ENCODE results near the gene THSD4. TPM values are rescaled to one million over a fixed set of nuclear protein-coding genes. Genes with fewer than 3 reads are reported as not detected.
"Not testable (repeated sequence)": the region's sequence is repeated elsewhere in the genome, so short reads cannot be mapped to it uniquely, and the experiment has no call there.

Gene THSD4
- polyA plus RNA-seq, 4 donors, result 27.2 to 96.3 (median 39.5) TPM

DNA sequence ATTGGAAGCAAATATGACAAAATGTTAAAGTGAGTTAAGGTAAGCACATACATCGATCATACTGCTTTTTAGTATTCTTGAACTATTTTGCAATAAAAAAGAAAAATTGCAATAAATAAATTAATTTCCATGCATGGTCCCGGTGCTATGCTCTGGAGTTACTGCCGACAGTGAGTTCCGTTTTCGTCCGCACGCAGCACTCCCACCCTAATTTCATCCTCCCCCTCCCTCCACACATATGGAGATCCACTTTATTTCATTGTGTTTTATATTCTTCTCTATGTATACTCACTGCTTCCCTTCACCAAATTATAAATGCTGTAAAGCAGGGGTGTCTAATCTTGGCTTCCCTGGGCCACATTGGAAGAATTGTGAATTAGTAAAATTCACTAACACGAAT is 247.3 kb downstream of the THSD4 start:
- DNase-seq (ENCODE audit: low read depth in 4 of 4, low spot score in 3 of 4), result no peak

- no peak for DNase-seq (ENCODE audit: low read depth in 4 of 4, low spot score in 3 of 4)
Observed at GRCh38 chr15:71362987-71363968, 248.0 kb downstream of the THSD4 start.

- no peak for DNase-seq (ENCODE audit: low read depth in 4 of 4, low spot score in 3 of 4)
Observed at GRCh38 chr15:71364117-71364584, 248.9 kb downstream of the THSD4 start.

DNA sequence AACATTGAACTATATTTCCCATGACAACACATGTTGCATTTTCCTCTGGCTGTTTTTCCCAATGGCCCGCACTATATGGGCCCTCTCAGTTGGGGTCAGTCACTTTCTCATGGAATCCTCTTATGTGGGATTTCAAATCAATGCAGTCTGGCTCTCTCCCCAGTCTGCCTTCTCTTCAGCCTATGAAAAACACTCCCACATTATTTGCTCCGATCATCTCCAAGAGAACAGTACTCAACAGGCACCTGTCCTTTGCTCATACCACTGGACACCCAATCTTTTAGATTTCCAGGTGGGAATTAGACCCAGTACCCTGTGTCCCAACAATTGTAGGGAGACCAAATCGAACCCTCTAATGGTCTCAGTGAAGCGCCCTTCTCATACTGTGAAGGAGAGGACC is 251.3 kb downstream of the THSD4 start:
- DNase-seq (ENCODE audit: low read depth in 4 of 4, low spot score in 3 of 4), result no peak

DNA sequence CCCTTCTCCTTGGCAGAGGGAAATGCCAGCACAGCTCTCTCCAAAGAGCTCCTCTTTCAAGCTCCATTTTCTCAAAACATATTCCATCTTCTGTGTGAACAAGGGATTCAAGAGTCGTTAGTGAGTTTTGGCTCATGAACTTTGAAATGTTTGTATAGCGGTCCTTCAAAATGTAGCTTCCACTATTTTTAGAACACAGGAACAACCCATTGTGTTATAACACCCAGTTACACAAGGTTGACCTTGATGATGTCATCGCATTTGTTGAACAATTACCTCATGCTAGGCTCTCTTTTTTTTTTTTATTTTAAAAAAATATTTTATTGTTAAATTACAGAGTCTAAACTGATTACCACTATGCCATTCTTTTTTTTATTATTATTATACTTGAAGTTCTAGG is 251.7 kb downstream of the THSD4 start:
- no peak for DNase-seq (ENCODE audit: low read depth in 4 of 4, low spot score in 3 of 4)

DNA sequence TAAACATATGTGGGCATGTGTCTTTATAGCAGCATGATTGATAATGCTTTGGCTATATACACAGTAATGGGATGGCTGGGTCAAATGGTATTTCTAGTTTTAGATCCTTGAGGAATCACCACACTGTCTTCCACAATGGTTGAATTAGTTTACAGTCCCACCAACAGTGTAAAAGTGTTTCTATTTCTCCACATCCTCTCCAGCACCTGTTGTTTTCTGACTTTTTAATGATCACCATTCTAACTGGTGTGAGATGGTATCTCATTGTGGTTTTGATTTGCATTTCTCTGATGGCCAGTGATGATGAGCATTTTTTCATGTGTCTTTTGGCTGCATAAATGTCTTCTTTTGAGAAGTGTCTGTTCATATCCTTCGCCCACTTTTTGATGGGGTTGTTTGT is 252.5 kb downstream of the THSD4 start:
- not testable (repeated sequence) for DNase-seq (ENCODE audit: low read depth in 4 of 4, low spot score in 3 of 4)

DNA sequence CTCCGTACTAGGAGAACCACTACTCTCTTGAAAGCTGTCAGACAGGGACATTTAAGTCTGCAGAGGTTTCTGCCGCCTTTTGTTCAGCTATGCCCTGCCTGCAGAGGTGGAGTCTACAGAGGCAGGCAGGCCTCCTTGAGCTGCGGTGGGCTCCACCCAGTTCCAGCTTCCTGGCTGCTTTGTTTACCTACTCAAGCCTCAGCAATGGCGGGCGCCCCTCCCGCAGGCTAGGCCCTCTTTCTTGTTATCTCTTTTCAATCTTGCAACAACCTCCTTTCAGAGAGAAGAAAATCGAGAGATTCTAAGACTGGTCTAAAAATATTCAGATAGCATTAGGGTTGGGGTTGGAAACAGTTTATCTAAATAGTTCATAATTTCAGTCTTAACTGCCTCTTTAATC is 257.5 kb downstream of the THSD4 start:
- not testable (repeated sequence) for DNase-seq (ENCODE audit: low read depth in 4 of 4, low spot score in 3 of 4)

DNA sequence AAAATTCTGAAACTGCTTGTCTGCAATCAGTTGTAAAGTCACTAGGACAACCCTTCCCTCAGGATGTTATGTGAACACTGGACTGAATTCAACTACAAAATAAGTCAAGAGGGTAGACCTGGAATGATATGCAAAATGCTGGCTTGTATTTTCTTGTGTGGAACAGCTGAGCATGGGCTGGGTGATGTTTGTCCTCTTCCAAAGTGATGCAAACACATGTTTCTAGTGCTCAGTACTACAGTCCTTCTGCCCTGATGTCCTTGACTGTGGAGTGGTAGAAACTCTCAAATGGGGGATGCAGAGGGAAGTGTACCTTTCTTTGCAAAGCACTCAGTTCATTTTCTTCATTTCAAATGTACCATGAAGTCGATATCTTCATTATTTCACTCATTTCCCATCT is 258.6 kb downstream of the THSD4 start:
- no peak for DNase-seq (ENCODE audit: low read depth in 4 of 4, low spot score in 3 of 4)

- DNase-seq (ENCODE audit: low read depth in 4 of 4, low spot score in 3 of 4), result no peak
Observed at GRCh38 chr15:71374607-71375352, 259.5 kb downstream of the THSD4 start.

DNA sequence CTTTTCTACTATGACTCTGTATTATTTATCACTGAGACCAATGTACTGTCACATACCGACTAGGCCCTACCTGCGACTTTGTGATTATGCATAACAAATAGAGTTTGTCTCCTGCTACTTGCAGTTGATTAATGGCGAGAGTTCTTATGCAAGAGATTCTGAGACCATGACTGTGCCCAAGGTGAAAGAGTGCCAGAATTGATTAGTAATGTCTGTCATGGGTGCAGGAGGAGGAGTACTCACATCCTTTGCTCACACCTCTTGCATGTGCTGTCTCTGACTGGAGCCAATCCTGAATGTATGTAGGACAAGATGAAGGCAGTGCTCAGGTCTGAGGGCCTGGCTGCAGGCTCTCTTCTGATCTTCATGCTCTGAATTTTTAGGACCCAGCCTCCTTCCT is 260.7 kb downstream of the THSD4 start:
- DNase-seq (ENCODE audit: low read depth in 4 of 4, low spot score in 3 of 4), result no peak

DNA sequence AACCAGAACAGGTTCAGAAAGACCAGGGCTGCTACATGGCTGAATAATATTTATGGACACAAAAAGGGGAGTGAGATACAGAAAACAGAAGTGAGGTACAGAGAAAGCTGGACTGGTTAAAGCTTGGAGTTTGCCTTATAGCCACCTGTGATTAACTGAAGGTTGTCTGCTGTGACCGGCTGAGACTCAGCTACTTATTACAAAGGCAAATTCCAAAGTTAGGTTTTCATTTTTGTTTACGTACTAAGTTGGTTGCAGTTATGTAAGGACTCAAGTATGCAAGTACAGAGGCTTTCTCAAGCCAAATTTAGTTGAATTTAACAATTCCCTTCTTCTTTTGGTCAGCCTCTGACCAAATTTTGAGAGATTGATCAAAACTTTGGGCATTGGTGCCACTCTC is 264.6 kb downstream of the THSD4 start:
- no peak for DNase-seq (ENCODE audit: low read depth in 4 of 4, low spot score in 3 of 4)

DNA sequence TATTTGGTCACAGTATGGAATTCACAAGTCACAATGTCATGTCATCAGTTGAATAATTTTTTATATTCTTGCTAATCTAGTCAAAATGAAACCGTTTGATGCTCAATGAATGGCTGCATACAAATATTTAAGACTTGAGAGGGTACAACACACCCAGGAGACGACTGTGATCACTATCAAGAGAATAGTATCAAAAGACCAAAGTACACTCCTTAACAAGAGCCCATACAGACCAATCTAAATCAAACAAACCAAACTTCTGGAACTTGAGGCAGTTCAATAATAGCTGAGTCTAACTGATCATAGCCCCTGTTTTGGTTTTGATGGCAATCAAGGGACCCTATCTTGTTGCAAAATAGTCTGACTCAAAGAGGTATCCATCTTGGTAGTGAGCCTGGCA is 265.1 kb downstream of the THSD4 start:
- DNase-seq (ENCODE audit: low read depth in 4 of 4, low spot score in 3 of 4), result no peak

DNA sequence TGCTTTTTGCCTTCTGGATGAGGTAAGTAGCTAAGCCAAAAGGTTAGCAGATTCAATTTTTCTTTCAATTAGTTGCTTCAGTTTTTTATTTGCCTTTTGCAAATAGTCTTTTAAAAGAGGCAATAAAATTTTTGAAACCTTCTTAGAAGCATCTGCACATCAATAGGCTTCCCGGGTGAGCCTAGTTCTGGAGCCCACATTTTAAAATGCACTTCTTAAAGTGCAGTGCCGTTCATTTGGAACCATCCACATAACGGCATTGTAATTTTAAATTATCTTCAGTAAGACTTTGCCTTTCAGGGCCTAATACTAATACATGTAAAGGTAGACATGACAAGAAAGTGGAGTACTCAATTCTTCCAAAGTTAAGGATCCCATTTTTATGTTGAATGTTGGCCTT is 269.2 kb downstream of the THSD4 start:
- DNase-seq (ENCODE audit: low read depth in 4 of 4, low spot score in 3 of 4), result no peak

GRCh38 chr15:71385026-71385425 is 269.8 kb downstream of the THSD4 start:
- no peak for DNase-seq (ENCODE audit: low read depth in 4 of 4, low spot score in 3 of 4)

GRCh38 chr15:71385457-71385856 is 270.2 kb downstream of the THSD4 start:
- DNase-seq (ENCODE audit: low read depth in 4 of 4, low spot score in 3 of 4), result no peak

DNA sequence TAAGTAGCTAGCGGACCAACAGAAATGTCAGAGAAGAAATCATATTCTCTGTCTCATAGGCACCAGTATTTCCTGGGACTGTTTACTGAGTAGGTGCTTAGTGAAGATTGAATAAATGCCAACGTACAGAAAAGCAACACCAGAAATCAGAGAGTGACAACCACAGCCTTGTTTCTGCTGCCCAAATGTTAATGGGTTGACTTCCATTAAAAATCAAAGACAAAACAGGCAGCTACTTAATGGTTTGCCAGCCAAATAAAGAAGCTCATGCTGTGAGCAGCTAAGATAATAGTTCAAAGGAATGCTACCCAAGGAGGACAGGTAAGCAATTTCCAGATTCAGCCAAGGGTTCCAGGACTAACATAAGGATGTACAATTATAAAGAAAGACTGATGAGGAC is 270.7 kb downstream of the THSD4 start:
- no peak for DNase-seq (ENCODE audit: low read depth in 4 of 4, low spot score in 3 of 4)

DNA sequence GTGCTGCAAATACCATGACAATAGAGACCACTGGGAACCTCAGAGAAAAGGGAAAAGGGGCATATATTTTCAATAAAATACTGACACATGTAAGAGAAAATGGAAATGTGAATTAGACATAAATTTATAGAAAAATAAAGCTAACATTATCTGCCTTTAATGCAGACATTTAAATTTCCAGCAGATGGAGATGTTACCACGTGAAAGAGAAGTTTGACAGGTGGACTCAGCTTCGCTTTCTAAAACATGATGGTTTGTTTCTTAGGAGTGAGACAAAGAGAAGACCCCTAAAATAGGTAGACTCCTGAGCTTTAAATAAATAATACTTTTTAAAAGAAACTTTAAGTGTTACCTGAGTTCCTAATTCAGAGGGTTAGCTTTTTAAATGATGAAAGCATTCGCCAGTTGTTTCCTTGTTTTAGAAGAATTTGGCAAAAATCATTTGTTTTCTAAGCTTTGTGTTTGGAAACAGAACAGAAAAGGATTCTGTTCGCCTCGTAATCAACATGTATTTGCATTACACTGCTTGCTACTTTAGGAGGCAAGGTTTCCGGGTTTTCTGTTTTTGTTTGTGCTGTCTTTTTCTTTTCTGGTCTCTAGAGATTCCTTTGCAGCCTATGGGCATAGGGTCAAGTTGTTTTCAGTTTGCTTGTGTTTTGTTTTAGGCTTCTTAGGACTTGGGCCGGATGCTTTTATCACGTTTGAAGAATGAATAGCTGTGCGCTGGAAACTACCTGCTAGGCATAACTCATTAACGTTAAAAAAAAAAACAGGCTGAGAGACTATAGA is 271.4 kb downstream of the THSD4 start:
- no peak for DNase-seq (ENCODE audit: low read depth in 4 of 4, low spot score in 3 of 4)

GRCh38 chr15:71387810-71388209 is 272.5 kb downstream of the THSD4 start:
- DNase-seq (ENCODE audit: low read depth in 4 of 4, low spot score in 3 of 4), result no peak

- no peak for DNase-seq (ENCODE audit: low read depth in 4 of 4, low spot score in 3 of 4)
Observed at GRCh38 chr15:71390096-71390495, 274.8 kb downstream of the THSD4 start.

DNA sequence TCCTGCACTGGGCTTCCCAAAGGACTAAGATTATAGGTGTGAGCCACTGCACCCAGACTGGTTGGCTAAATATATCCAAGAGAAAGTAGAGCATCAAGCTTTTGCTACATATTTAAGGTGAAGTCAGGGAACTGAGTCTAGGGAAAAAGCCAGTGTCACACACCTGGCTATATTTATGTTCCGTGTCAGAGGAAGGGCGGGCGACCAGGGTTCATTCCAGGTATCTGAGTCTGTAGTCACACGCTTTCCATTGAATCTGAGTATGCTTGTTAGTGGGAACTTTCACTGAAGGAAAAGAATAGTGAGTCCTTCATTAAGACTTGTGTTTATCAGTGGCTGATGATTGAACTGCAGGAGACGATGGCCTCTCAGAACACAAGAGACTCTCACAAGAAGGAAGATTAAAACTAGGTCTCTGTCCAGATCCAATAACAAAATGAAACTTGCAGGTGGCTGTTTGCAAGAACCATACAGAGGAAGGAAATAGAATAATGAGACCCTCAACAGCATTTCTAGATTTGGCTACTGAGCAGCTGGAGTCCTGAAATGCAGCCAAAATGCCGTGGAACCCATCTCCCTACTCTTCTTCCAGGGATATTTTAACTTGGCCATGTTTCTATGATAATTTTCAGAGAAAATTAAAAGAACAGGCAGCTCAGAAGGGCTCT is 276.3 kb downstream of the THSD4 start:
- no peak for DNase-seq (ENCODE audit: low read depth in 4 of 4, low spot score in 3 of 4)
